ENCODE data around the gene CERKL. TPM values are rescaled to one million over a fixed set of nuclear protein-coding genes. Genes with fewer than 3 reads are reported as not detected.

Gene CERKL
- total RNA-seq, 4 donors from 2014 or later: not detected

DNA sequence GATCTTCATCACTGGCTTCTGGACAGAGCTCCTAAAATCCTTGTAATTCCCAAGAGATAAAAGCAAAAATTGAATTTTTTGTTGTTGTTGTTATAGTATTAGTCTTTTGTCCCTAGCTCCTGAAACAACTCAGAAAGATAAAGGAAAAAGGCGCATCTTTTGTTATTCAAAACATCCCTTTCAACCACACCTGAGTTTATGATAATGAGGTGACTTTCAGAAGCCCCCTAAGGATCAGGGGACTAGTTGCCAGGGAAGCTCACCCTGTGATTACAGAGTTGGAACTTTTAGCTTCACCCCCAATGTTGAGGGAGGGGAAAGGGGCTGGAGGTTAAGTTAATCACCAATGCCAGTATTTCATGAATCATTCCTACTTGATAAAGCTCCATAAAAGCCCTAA is 10.3 kb upstream of the CERKL start:
- WGBS: 73% methylated on average over 1 of the region's 1 CpG
- peaks cover 6% of the 10 kb centered on the region for H3K27me3 ChIP-seq
- TF ChIP-seq POLR2A (IDR thresholded peaks at IDR 0.05) (no peak), POLR2AphosphoS5 (IDR thresholded peaks at IDR 0.05) (no peak), EP300 (IDR thresholded peaks at IDR 0.05) (no peak)
- TF ChIP-seq, protein P1, sequence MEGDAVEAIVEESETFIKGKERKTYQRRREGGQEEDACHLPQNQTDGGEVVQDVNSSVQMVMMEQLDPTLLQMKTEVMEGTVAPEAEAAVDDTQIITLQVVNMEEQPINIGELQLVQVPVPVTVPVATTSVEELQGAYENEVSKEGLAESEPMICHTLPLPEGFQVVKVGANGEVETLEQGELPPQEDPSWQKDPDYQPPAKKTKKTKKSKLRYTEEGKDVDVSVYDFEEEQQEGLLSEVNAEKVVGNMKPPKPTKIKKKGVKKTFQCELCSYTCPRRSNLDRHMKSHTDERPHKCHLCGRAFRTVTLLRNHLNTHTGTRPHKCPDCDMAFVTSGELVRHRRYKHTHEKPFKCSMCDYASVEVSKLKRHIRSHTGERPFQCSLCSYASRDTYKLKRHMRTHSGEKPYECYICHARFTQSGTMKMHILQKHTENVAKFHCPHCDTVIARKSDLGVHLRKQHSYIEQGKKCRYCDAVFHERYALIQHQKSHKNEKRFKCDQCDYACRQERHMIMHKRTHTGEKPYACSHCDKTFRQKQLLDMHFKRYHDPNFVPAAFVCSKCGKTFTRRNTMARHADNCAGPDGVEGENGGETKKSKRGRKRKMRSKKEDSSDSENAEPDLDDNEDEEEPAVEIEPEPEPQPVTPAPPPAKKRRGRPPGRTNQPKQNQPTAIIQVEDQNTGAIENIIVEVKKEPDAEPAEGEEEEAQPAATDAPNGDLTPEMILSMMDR (IDR thresholded peaks at IDR 0.05): no peak
- H3K4me1 ChIP-seq: no peaks in the 10 kb centered on the region
- DNase-seq (ENCODE audit: low spot score in 2 of 2): no peak
- no peaks in the 10 kb centered on the region for H3K36me3 ChIP-seq
- no peak overlapping the region for H3K4me3 ChIP-seq
- no peak overlapping the region for H3K27ac ChIP-seq
- peaks cover 8% of the 10 kb centered on the region for H3K9me3 ChIP-seq

DNA sequence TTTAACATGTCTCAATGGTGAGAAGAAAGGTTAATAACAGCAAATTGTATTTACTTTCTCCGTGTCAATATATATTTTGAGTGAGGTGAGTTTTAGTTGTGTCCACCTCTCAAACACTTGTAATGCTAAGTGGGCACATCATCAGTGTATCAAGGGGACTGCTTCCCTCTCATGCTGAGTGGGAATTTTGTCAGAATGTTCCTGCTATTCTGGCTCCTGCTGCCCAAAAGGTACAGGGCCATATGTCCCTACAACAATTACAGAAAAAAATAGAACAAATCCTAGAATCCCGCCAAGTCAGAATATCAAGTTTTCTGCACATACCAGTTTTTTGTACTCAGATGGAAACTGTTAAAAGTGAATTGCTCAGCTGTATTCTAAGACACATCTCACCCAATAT is 5.4 kb upstream of the CERKL start:
- Histone ChIP-seq H3K4me1 (peaks cover 2% of the 10 kb centered on the region), H3K4me3 (no peak overlapping the region), H3K36me3 (no peaks in the 10 kb centered on the region), H3K27ac (no peak overlapping the region), H3K9me3 (peaks cover 8% of the 10 kb centered on the region), H3K27me3 (peaks cover 4% of the 10 kb centered on the region)
- DNase-seq (ENCODE audit: low spot score in 2 of 2): no peak
- no peak for TF ChIP-seq POLR2A (IDR thresholded peaks at IDR 0.05)
- TF ChIP-seq EP300 (IDR thresholded peaks at IDR 0.05): no peak
- no peak for TF ChIP-seq POLR2AphosphoS5 (IDR thresholded peaks at IDR 0.05)
- TF ChIP-seq, protein P1 (IDR thresholded peaks at IDR 0.05): no peak
- 87% methylated on average over 2 of the region's 2 CpGs for WGBS

DNA sequence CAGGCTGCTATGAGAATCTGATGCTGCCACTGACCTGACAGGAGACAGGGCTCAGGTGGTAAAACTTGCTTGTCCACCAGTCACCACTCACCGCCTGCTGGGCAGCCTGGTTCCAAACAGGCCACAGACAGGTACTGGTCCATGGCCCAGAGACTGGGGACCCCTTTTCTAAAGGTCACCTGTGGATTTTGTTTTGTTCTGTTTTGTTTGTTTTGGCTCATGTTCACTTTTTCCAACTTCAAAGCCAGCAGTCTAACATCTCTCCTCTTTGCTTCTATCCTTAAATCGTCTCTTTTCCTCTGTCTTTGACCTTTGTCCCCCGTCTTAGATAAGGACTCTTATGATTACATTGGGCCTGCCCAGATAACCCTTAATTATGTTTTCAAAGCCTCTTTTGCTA is 3.3 kb upstream of the CERKL start:
- DNase-seq (ENCODE audit: low spot score in 2 of 2): no peak

DNA sequence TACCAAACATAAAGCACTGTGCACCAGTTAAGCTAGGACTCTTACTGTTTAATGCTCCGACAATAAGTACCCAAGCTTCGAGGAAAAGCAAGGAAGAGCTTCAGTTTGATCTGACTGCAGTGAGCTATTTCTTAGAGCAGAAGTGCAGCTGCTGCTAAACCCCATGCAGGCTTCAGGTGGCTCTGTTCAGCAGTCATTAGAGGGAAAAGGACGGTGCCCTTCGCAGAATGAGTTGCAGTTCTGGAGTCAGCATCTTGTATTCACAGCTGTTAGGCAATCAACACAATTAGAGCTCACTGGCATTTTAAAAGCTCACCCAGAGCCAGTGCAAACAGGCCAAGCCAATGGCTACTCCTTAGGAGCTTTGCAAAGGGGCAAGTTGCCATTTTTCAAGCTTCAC is 1.5 kb upstream of the CERKL start:
- Histone ChIP-seq H3K4me3 (no peak overlapping the region), H3K27me3 (peaks cover 8% of the 10 kb centered on the region), H3K27ac (no peak overlapping the region), H3K36me3 (no peaks in the 10 kb centered on the region), H3K9me3 (no peaks in the 10 kb centered on the region), H3K4me1 (peaks cover 16% of the 10 kb centered on the region)
- 73% methylated on average over 4 of the region's 4 CpGs for WGBS
- no peak for TF ChIP-seq EP300 (IDR thresholded peaks at IDR 0.05)
- TF ChIP-seq, protein P1 (IDR thresholded peaks at IDR 0.05): no peak
- TF ChIP-seq POLR2AphosphoS5 (IDR thresholded peaks at IDR 0.05): no peak
- TF ChIP-seq POLR2A (IDR thresholded peaks at IDR 0.05): no peak
- no peak for DNase-seq (ENCODE audit: low spot score in 2 of 2)

More for the DNA sequence above, 3.3 kb upstream of the CERKL start:
- H3K27me3 ChIP-seq: peaks cover 8% of the 10 kb centered on the region
- no peaks in the 10 kb centered on the region for H3K9me3 ChIP-seq
- H3K27ac ChIP-seq: no peak overlapping the region
- WGBS: 76% methylated on average over 3 of the region's 3 CpGs
- no peak overlapping the region for H3K4me3 ChIP-seq
- no peaks in the 10 kb centered on the region for H3K36me3 ChIP-seq
- no peak for TF ChIP-seq POLR2A (IDR thresholded peaks at IDR 0.05)
- TF ChIP-seq, protein P1 (IDR thresholded peaks at IDR 0.05): no peak
- no peak for TF ChIP-seq POLR2AphosphoS5 (IDR thresholded peaks at IDR 0.05)
- no peak for TF ChIP-seq EP300 (IDR thresholded peaks at IDR 0.05)
- peaks cover 16% of the 10 kb centered on the region for H3K4me1 ChIP-seq

DNA sequence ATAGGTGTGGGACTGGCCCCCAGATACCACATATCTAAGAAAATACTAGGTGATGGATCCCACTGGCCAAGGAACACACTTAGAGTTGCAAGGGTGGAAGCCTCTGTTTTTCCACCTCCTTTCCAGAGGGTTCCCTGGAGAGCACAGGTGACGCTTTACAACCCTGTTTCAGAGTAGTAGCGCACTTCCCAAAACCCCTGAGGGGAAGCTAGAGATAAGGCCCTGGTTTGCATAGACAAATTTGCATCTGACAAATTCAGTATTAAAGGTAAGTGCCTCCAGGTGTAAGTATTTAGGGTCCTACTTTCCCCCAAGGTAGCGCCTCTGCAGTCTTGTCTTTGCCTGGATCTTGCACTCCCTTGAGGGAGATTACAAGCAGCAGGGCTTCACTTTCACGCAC is 474 bp upstream of the CERKL start:
- peak overlapping the region; percentile 51 for H3K4me3 ChIP-seq
- peaks cover 16% of the 10 kb centered on the region for H3K4me1 ChIP-seq

More for the DNA sequence above, 474 bp upstream of the CERKL start:
- H3K27ac ChIP-seq: no peak overlapping the region
- WGBS: 53% methylated on average over 4 of the region's 4 CpGs
- peaks cover 8% of the 10 kb centered on the region for H3K27me3 ChIP-seq
- TF ChIP-seq EP300 (IDR thresholded peaks at IDR 0.05) (no peak), POLR2A (IDR thresholded peaks at IDR 0.05) (no peak), POLR2AphosphoS5 (IDR thresholded peaks at IDR 0.05) (no peak)
- TF ChIP-seq, protein P1 (IDR thresholded peaks at IDR 0.05): no peak
- no peak for DNase-seq (ENCODE audit: low spot score in 2 of 2)
- no peaks in the 10 kb centered on the region for H3K36me3 ChIP-seq
- no peaks in the 10 kb centered on the region for H3K9me3 ChIP-seq
